HEK293 (cell line): Measurements from ENCODE around the gene TMEM255B.

Source experiments
- CTCF ChIP-seq: fragments of 450-650 bp; formaldehyde crosslinking; IDR thresholded peaks from 2 replicates; pipeline ENCODE4 v1.5.1; 2016; ENCODE audit warnings: missing biosample characterization, missing genetic modification characterization
- ELK4 ChIP-seq: IDR thresholded peaks from 2 replicates; pipeline ENCODE4 v1.6.1; 2011; ENCODE audit warnings: mild to moderate bottlenecking, low read depth, low read length, borderline replicate concordance
- GLIS1 ChIP-seq: fragments of 450-650 bp; formaldehyde crosslinking; IDR thresholded peaks from 2 replicates; pipeline ENCODE4 v1.5.1; 2016; ENCODE audit warnings: missing biosample characterization, missing genetic modification characterization
- HOXC10 ChIP-seq: sonication (generic); formaldehyde crosslinking; IDR thresholded peaks from 2 replicates; pipeline ENCODE4 v1.8.1; 2023; ENCODE audit warnings: mild to moderate bottlenecking, missing genetic modification reagents
- ZBTB6 ChIP-seq: fragments of 450-650 bp; formaldehyde crosslinking; IDR thresholded peaks from 2 replicates; pipeline ENCODE4 v1.5.1; 2017; ENCODE audit warnings: missing biosample characterization, missing genetic modification characterization
- ZNF10 ChIP-seq: fragments of 450-650 bp; formaldehyde crosslinking; IDR thresholded peaks from 2 replicates; pipeline ENCODE4 v1.5.1; 2017; ENCODE audit warnings: missing biosample characterization, missing genetic modification characterization
- ZNF560 ChIP-seq: fragments of 450-650 bp; formaldehyde crosslinking; IDR thresholded peaks from 2 replicates; pipeline ENCODE4 v1.5.1; 2017; ENCODE audit warnings: missing biosample characterization, missing genetic modification characterization, borderline replicate concordance
- ZNF704 ChIP-seq: fragments of 450-650 bp; formaldehyde crosslinking; IDR thresholded peaks from 2 replicates; pipeline ENCODE4 v1.5.1; 2016; ENCODE audit warnings: missing biosample characterization, missing genetic modification characterization

- no peak for TF ChIP-seq CTCF (tag by site-specific recombination)
- TF ChIP-seq HOXC10 (CRISPR knock-in tag) = no peak
- no peak for TF ChIP-seq ZNF10 (tag by site-specific recombination)
- no peak for TF ChIP-seq ZNF560 (tag by site-specific recombination)
- TF ChIP-seq GLIS1 (tag by site-specific recombination) = peak; percentile 36; the same call in 1 of the 2 replicates
- no peak for TF ChIP-seq ELK4
- no peak for TF ChIP-seq ZNF704 (tag by site-specific recombination)
- TF ChIP-seq ZBTB6 = no peak
Observed at GRCh38 chr13:113861433-113862030, 102.5 kb downstream of the TMEM255B start.
